ENCODE data around the gene BTAF1. TPM values are rescaled to one million over a fixed set of nuclear protein-coding genes. Genes with fewer than 3 reads are reported as not detected.
A peak's percentile ranks its signal among the peaks of the same experiment; 100 is the strongest.

The BTAF1 gene
- total and polyA plus RNA-seq, 8 donors: 5.5 to 16.4 (median 12.5) TPM

DNA sequence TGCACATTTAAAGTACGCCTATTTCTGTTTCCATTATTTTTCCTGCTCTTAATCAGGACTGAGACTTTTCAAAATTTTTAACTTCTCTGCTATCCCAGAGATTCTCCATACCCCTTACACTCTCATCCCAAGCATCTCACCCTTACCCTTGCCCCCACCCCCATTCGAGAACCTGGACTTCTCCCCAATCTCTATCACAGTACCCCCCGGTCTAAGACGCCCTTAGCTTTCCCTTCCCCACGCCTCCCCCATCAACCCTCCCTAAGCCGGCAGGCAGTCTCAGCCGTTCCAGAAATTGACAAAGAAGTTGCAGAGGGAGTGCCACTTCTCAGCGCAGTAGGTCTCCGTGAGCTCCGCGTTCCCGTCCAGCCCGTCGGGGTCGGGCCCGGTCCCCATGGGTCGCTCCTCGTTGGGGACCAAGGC lies 15.6 kb upstream of the BTAF1 start:
- Histone ChIP-seq H3K27me3 (peaks cover 0 to 7% (median 0%) of the 10 kb centered on the region in 4 donors), H3K4me3 (peak overlapping the region; percentile 86 to 93 (median 89)), H3K36me3 (no peaks in the 10 kb centered on the region), H3K27ac (peak overlapping the region in 2 of 4 donors; percentile 58 to 72), H3K4me1 (peaks cover 0 to 5% (median 4%) of the 10 kb centered on the region in 3 donors), H3K9me3 (no peaks in the 10 kb centered on the region)
- TF ChIP-seq, protein P1, sequence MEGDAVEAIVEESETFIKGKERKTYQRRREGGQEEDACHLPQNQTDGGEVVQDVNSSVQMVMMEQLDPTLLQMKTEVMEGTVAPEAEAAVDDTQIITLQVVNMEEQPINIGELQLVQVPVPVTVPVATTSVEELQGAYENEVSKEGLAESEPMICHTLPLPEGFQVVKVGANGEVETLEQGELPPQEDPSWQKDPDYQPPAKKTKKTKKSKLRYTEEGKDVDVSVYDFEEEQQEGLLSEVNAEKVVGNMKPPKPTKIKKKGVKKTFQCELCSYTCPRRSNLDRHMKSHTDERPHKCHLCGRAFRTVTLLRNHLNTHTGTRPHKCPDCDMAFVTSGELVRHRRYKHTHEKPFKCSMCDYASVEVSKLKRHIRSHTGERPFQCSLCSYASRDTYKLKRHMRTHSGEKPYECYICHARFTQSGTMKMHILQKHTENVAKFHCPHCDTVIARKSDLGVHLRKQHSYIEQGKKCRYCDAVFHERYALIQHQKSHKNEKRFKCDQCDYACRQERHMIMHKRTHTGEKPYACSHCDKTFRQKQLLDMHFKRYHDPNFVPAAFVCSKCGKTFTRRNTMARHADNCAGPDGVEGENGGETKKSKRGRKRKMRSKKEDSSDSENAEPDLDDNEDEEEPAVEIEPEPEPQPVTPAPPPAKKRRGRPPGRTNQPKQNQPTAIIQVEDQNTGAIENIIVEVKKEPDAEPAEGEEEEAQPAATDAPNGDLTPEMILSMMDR (IDR thresholded peaks at IDR 0.05): no peak
- WGBS, 2 donors: 4% methylated on average over 18 of the region's 18 CpGs
- ATAC-seq (peak; percentile 8 to 24 (median 14)), FAIRE-seq (no peak), DNase-seq (no peak)
- intact Hi-C loops (cut with DNase I): no loop called here

DNA sequence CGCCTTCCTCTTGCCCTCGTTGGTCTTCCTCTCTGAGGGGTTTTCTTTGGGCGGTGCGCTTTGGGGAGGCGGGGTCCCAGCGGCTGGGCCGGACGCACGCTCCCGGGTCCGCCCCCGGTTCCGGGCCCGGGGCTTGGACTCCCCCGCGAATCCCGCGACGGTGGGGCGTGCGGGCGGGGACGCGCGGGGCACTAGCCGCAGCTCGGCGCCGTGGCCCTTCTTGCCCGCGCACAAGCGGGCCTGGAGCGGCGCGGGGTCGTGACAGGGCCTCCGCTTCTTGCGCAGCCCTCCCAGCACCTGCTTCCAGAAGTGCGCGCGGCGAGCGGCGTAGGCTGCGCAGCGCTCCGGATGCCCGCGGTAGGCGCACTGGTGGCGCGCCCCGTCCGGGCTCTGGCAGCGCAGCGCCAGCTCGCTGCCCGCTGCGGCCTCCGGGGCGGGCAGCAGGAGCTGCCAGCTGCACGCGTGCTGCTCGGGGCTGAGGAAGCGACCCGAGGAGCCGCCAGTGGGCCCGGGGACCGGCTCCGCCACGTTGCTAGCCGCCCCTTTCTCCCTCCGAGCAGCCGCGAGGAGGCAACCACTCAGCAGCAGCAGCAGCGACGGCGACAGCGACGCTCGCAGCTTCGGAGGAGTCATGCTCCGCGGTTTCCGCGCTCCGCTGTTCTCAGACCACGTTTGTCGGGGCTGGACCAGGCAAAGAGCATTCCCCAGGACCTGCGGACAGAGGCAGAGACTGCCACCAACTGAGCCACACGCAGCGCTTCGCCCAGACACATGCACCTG lies 15.0 kb upstream of the BTAF1 start:
- WGBS, 2 donors: 0% methylated on average over 60 to 93 of the region's 93 CpGs

DNA sequence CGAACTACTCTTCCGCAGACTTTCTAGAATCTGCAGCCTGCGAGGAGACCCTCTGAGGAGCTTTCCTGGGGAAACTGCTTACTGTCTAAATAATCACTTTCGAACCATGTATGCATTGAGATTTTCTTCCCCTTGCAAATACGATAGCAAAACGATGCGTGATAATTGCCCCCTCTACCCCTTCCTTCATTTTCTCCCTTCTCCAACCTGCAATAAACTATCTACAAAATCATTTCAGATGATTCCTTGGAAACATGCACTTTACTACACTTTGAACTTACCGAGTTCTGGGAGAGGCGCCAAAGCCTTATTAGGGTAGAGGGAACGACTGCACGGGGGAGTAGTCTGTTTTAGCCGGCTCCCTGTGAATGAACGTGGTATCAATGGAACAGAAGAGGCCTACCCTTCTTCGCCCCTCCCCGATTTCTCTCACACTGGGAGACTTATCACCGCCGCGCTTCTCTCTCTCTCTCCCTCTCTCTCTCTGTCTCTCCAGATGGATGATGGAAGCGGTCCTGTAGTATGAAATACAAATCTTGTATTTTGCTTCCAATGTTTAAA lies 14.4 kb upstream of the BTAF1 start, which contains the start of gene FGFBP3:
FGFBP3 (minus strand) TSS at position 370 of the 561 bp plus-strand sequence. CDS start 517 bp downstream, outside the sequence.
- peak; percentile 15 to 59 (median 43) for ATAC-seq
- WGBS, 2 donors: 0 to 1% methylated on average over 19 of the region's 19 CpGs
- Histone ChIP-seq H3K27ac (peak within 1 kb of the TSS; percentile 44 to 72 (median 63)), H3K27me3 (peaks cover 0 to 7% (median 0%) of the 10 kb centered on the region in 4 donors), H3K36me3 (no peaks in the 10 kb centered on the region), H3K4me3 (peak within 1 kb of the TSS; percentile 86 to 93 (median 89)), H3K4me1 (peaks cover 0 to 5% (median 4%) of the 10 kb centered on the region in 3 donors), H3K9me3 (no peaks in the 10 kb centered on the region)
- DNase-seq: peak in 3 of 6 donors; percentile 10 to 33 (median 22)
- intact Hi-C loops (cut with DNase I): no loop called here
- TF ChIP-seq, protein P1 (IDR thresholded peaks at IDR 0.05): no peak
- no peak for FAIRE-seq

More for the DNA sequence above, 15.0 kb upstream of the BTAF1 start:
- Histone ChIP-seq H3K4me1 (peaks cover 0 to 5% (median 4%) of the 10 kb centered on the region in 3 donors), H3K27me3 (peaks cover 0 to 7% (median 0%) of the 10 kb centered on the region in 4 donors), H3K4me3 (peak overlapping the region; percentile 86 to 93 (median 89)), H3K27ac (peak overlapping the region; percentile 44 to 72 (median 63)), H3K36me3 (no peaks in the 10 kb centered on the region), H3K9me3 (no peaks in the 10 kb centered on the region)
- intact Hi-C loops (cut with DNase I): no loop called here
- ATAC-seq: peak; percentile 96 to 97 (median 96)
- DNase-seq: peak; percentile 78 to 92 (median 83)
- no peak for FAIRE-seq
- TF ChIP-seq, protein P1 (IDR thresholded peaks at IDR 0.05): peak in 3 of 4 donors; percentile 15 to 33 (median 24)

GRCh38 chr10:91910467-91910866 lies 13.1 kb upstream of the BTAF1 start:
- TF ChIP-seq, protein P1 (IDR thresholded peaks at IDR 0.05): no peak
- no peak overlapping the region for H3K27ac ChIP-seq
- no peak overlapping the region for H3K4me3 ChIP-seq
- no peaks in the 10 kb centered on the region for H3K9me3 ChIP-seq
- FAIRE-seq: no peak
- 67 to 82% methylated on average over 4 of the region's 4 CpGs for WGBS, 2 donors
- intact Hi-C loops (cut with DNase I): no loop called here
- H3K27me3 ChIP-seq: peaks cover 0 to 7% (median 0%) of the 10 kb centered on the region in 4 donors
- H3K36me3 ChIP-seq: no peaks in the 10 kb centered on the region
- peaks cover 0 to 5% (median 4%) of the 10 kb centered on the region in 3 donors for H3K4me1 ChIP-seq
- no peak for ATAC-seq
- DNase-seq: no peak
